ENCODE data around the gene TREML2. TPM values are rescaled to one million over a fixed set of nuclear protein-coding genes. Genes with fewer than 3 reads are reported as not detected.

Gene TREML2
- total RNA-seq, 1 donor from 2014 or later, result not detected

GRCh38 chr6:41159415-41160082, 41.4 kb downstream of the TREML2 start:
- no peak for TF ChIP-seq CTCF (IDR thresholded peaks at IDR 0.05; ENCODE audit: partially characterized antibody, unreplicated experiment)
- no peaks in the 10 kb centered on the region for H3K4me1 Mint-ChIP-seq (ENCODE audit: low read depth, unreplicated experiment)
- H3K4me3 Mint-ChIP-seq (ENCODE audit: unreplicated experiment), result no peak overlapping the region
- no peak for DNase-seq
- H3K27me3 Mint-ChIP-seq (ENCODE audit: unreplicated experiment), result peaks cover 6% of the 10 kb centered on the region
- H3K9me3 Mint-ChIP-seq (ENCODE audit: unreplicated experiment), result peaks cover 4% of the 10 kb centered on the region
- H3K36me3 Mint-ChIP-seq (ENCODE audit: unreplicated experiment), result no peaks in the 10 kb centered on the region
- H3K27ac Mint-ChIP-seq (ENCODE audit: unreplicated experiment), result no peak overlapping the region

- no peak overlapping the region for H3K4me3 Mint-ChIP-seq (ENCODE audit: unreplicated experiment)
Observed at GRCh38 chr6:41157323-41157722, 43.6 kb downstream of the TREML2 start.

GRCh38 chr6:41156771-41157170, 44.2 kb downstream of the TREML2 start:
- Mint-ChIP-seq H3K27ac (ENCODE audit: unreplicated experiment) (no peak overlapping the region), H3K9me3 (ENCODE audit: unreplicated experiment) (peaks cover 4% of the 10 kb centered on the region), H3K36me3 (ENCODE audit: unreplicated experiment) (no peaks in the 10 kb centered on the region), H3K4me3 (ENCODE audit: unreplicated experiment) (no peak overlapping the region), H3K27me3 (ENCODE audit: unreplicated experiment) (peaks cover 4% of the 10 kb centered on the region), H3K4me1 (ENCODE audit: low read depth, unreplicated experiment) (no peaks in the 10 kb centered on the region)
- TF ChIP-seq CTCF (IDR thresholded peaks at IDR 0.05; ENCODE audit: partially characterized antibody, unreplicated experiment), result no peak
- DNase-seq, result no peak

More at GRCh38 chr6:41157323-41157722, 43.6 kb downstream of the TREML2 start:
- no peak overlapping the region for H3K27ac Mint-ChIP-seq (ENCODE audit: unreplicated experiment)
- DNase-seq, result no peak
- peaks cover 4% of the 10 kb centered on the region for H3K9me3 Mint-ChIP-seq (ENCODE audit: unreplicated experiment)
- TF ChIP-seq CTCF (IDR thresholded peaks at IDR 0.05; ENCODE audit: partially characterized antibody, unreplicated experiment), result no peak
- H3K36me3 Mint-ChIP-seq (ENCODE audit: unreplicated experiment), result no peaks in the 10 kb centered on the region
- H3K27me3 Mint-ChIP-seq (ENCODE audit: unreplicated experiment), result peaks cover 4% of the 10 kb centered on the region
- no peaks in the 10 kb centered on the region for H3K4me1 Mint-ChIP-seq (ENCODE audit: low read depth, unreplicated experiment)

GRCh38 chr6:41156001-41156400, 44.9 kb downstream of the TREML2 start:
- H3K27ac Mint-ChIP-seq (ENCODE audit: unreplicated experiment), result no peak overlapping the region
- no peaks in the 10 kb centered on the region for H3K36me3 Mint-ChIP-seq (ENCODE audit: unreplicated experiment)
- H3K27me3 Mint-ChIP-seq (ENCODE audit: unreplicated experiment), result peaks cover 10% of the 10 kb centered on the region

More at GRCh38 chr6:41156001-41156400, 44.9 kb downstream of the TREML2 start:
- Mint-ChIP-seq H3K9me3 (ENCODE audit: unreplicated experiment) (peaks cover 4% of the 10 kb centered on the region), H3K4me3 (ENCODE audit: unreplicated experiment) (no peak overlapping the region), H3K4me1 (ENCODE audit: low read depth, unreplicated experiment) (no peaks in the 10 kb centered on the region)
- TF ChIP-seq CTCF (IDR thresholded peaks at IDR 0.05; ENCODE audit: partially characterized antibody, unreplicated experiment), result no peak
- DNase-seq, result no peak
